Stomach (tissue), 9 donors: ENCODE data around the gene ANXA5. TPM values are rescaled to one million over a fixed set of nuclear protein-coding genes. Genes with fewer than 3 reads are reported as not detected.

ENCODE experiments used
- DNase-seq, 2 donors: peaks; one replicate each; pipeline versions ENCODE4 v3.0.0 to v3.0.0-alpha.2; 2013 to 2019
- H3K27ac ChIP-seq, 5 donors: fragments of 200-600 bp in 4 of 5; sonication (generic) in 4 of 5; one replicate each; pipeline ENCODE4 v1.5.1; 2013 to 2019; ENCODE audit warnings: mild to moderate bottlenecking in 1 of 5, moderate library complexity in 1 of 5
- H3K27me3 ChIP-seq, 3 donors: fragments of 200-600 bp; sonication (generic); one replicate each; pipeline ENCODE4 v1.5.1; 2017 to 2019; ENCODE audit warnings: mixed run types in 1 of 3
- H3K36me3 ChIP-seq, 4 donors: fragments of 200-600 bp; sonication (generic); 1 replicate in 3 of 4; 2 replicates in 1 of 4; pipeline ENCODE4 v1.5.1; 2016 to 2019
- H3K4me1 ChIP-seq, 4 donors: fragments of 200-600 bp; sonication (generic); one replicate each; pipeline ENCODE4 v1.5.1; 2016 to 2019
- H3K4me3 ChIP-seq, 4 donors: fragments of 200-600 bp; sonication (generic) in 3 of 4; one replicate each; pipeline ENCODE4 v1.5.1; 2016 to 2019; ENCODE audit warnings: mild to moderate bottlenecking in 1 of 4
- H3K9me3 ChIP-seq, 4 donors: fragments of 200-600 bp; sonication (generic); one replicate each; pipeline ENCODE4 v1.5.1; 2016 to 2019
- CTCF ChIP-seq, 7 experiments: fragments of 450-650 bp in 4 of 7; fragments of 200-600 bp in 3 of 7; sonication (generic) in 3 of 7; IDR thresholded peaks; one replicate each; pipeline ENCODE4 v1.5.1; 2016 to 2019; ENCODE audit warnings: antibody characterized with exemption in 7 of 7, control low read depth in 2 of 7, mild to moderate bottlenecking in 1 of 7
- EP300 ChIP-seq: sonication (generic); formaldehyde crosslinking; IDR thresholded peaks from one replicate; pipeline ENCODE4 v1.6.1; 2017; ENCODE audit warnings: antibody characterized with exemption
- POLR2A ChIP-seq, 4 donors: fragments of 450-650 bp; IDR thresholded peaks; one replicate each; pipeline ENCODE4 v1.6.1; 2016; ENCODE audit warnings: antibody characterized with exemption in 4 of 4, control low read depth in 2 of 4, mild to moderate bottlenecking in 1 of 4, moderate library complexity in 1 of 4
- POLR2AphosphoS5 ChIP-seq, 3 donors: sonication (generic); formaldehyde crosslinking; IDR thresholded peaks; one replicate each; pipeline ENCODE4 v1.6.1; 2016; ENCODE audit warnings: antibody characterized with exemption in 3 of 3
- WGBS, 5 donors: extraction: QIAGEN DNeasy Blood & Tissue Kit in 3 of 5; methylation state at CpG; one replicate each; pipeline versions ENCODE4 v1.1.5 to v1.1.7; 2013 to 2018; 5-methylcytosine and 5-hydroxymethylcytosine counted together
- intact Hi-C: fragments of 100-400 bp; cut with DNase I; formaldehyde crosslinking; loops from one replicate; pipeline ENCODE4 v1.15.1; 2023; ENCODE audit warnings: low total_unique reads
- polyA plus RNA-seq, 3 donors: library from polyadenylated mRNA; stranded (reverse); fragments of 200-250 nt; gene quantifications; one replicate each; pipeline ENCODE4 v1.2.3, GENCODE V29; 2013
- total RNA-seq, 5 donors: library from RNA; depleted of rRNA; stranded (reverse); fragments of >200 nt; gene quantifications; one replicate each; pipeline versions ENCODE4 v1.1.0 to v1.2.3, GENCODE V29; 2014 to 2016
- donor health status: healthy with polysubstance abuse.
- donor health status: Bipolar disorder and iron deficiency.
- donor health status: healthy.

Gene ANXA5
- total and polyA plus RNA-seq, 8 donors = 77.9 to 368 (median 144) TPM

GRCh38 chr4:121680571-121680970 is 16.2 kb downstream of the ANXA5 start:
- intact Hi-C loops = no loop called here
- Histone ChIP-seq H3K4me1 (peaks cover 0 to 24% (median 5%) of the 10 kb centered on the region in 4 donors), H3K27me3 (no peaks in the 10 kb centered on the region), H3K27ac (no peak overlapping the region), H3K9me3 (no peaks in the 10 kb centered on the region), H3K36me3 (peaks cover 32 to 100% (median 98%) of the 10 kb centered on the region in 4 donors), H3K4me3 (no peak overlapping the region)
- DNase-seq = no peak
- TF ChIP-seq POLR2AphosphoS5 (IDR thresholded peaks at IDR 0.05) = no peak
- no peak for TF ChIP-seq CTCF (IDR thresholded peaks at IDR 0.05)
- TF ChIP-seq EP300 = no peak
- no peak for TF ChIP-seq POLR2A (IDR thresholded peaks at IDR 0.05)
- WGBS, 5 donors = 70 to 92% (median 90%) methylated on average over 3 of the region's 3 CpGs

GRCh38 chr4:121679951-121680350 is 16.8 kb downstream of the ANXA5 start:
- intact Hi-C loops = no loop called here
- Histone ChIP-seq H3K36me3 (peaks cover 32 to 100% (median 98%) of the 10 kb centered on the region in 4 donors), H3K4me3 (no peak overlapping the region), H3K4me1 (peaks cover 0 to 22% (median 4%) of the 10 kb centered on the region in 4 donors), H3K27ac (no peak overlapping the region), H3K27me3 (no peaks in the 10 kb centered on the region), H3K9me3 (no peaks in the 10 kb centered on the region)
- WGBS, 5 donors = 79 to 89% (median 89%) methylated on average over 4 of the region's 4 CpGs
- DNase-seq = no peak
- TF ChIP-seq CTCF (IDR thresholded peaks at IDR 0.05) (no peak), POLR2A (IDR thresholded peaks at IDR 0.05) (no peak), EP300 (no peak), POLR2AphosphoS5 (IDR thresholded peaks at IDR 0.05) (no peak)

- peaks cover 0 to 22% (median 4%) of the 10 kb centered on the region in 4 donors for H3K4me1 ChIP-seq
- 63 to 85% (median 82%) methylated on average over 3 of the region's 3 CpGs for WGBS, 5 donors
- peaks cover 27 to 100% (median 98%) of the 10 kb centered on the region in 4 donors for H3K36me3 ChIP-seq
- no peak overlapping the region for H3K27ac ChIP-seq
- no peaks in the 10 kb centered on the region for H3K27me3 ChIP-seq
- DNase-seq = no peak
- TF ChIP-seq CTCF (IDR thresholded peaks at IDR 0.05) (no peak), EP300 (no peak), POLR2AphosphoS5 (IDR thresholded peaks at IDR 0.05) (no peak), POLR2A (IDR thresholded peaks at IDR 0.05) (no peak)
- intact Hi-C loops = no loop called here
- H3K4me3 ChIP-seq = no peak overlapping the region
- H3K9me3 ChIP-seq = no peaks in the 10 kb centered on the region
Measured at GRCh38 chr4:121679267-121679666, 17.5 kb downstream of the ANXA5 start.

- intact Hi-C loops = no loop called here
- Histone ChIP-seq H3K9me3 (no peaks in the 10 kb centered on the region), H3K36me3 (peaks cover 28 to 99% (median 97%) of the 10 kb centered on the region in 4 donors), H3K27me3 (no peaks in the 10 kb centered on the region), H3K27ac (no peak overlapping the region), H3K4me3 (no peak overlapping the region), H3K4me1 (peaks cover 0 to 22% (median 4%) of the 10 kb centered on the region in 4 donors)
- 78 to 88% (median 78%) methylated on average over 1 of the region's 1 CpG for WGBS, 5 donors
- no peak for TF ChIP-seq EP300
- DNase-seq = no peak
Measured at GRCh38 chr4:121677524-121677923, 19.3 kb downstream of the ANXA5 start.

- intact Hi-C loops = no loop called here
- no peaks in the 10 kb centered on the region for H3K9me3 ChIP-seq
- no peak overlapping the region for H3K4me3 ChIP-seq
- H3K36me3 ChIP-seq = peaks cover 35 to 99% (median 98%) of the 10 kb centered on the region in 4 donors
- peaks cover 0 to 22% (median 4%) of the 10 kb centered on the region in 4 donors for H3K4me1 ChIP-seq
- WGBS, 5 donors = 60 to 73% (median 68%) methylated on average over 6 of the region's 6 CpGs
- TF ChIP-seq POLR2AphosphoS5 (IDR thresholded peaks at IDR 0.05) (no peak), POLR2A (IDR thresholded peaks at IDR 0.05) (no peak), CTCF (IDR thresholded peaks at IDR 0.05) (no peak), EP300 (no peak)
- DNase-seq = no peak
- no peak overlapping the region for H3K27ac ChIP-seq
- no peaks in the 10 kb centered on the region for H3K27me3 ChIP-seq
Measured at GRCh38 chr4:121676345-121677075, 20.3 kb downstream of the ANXA5 start.
